HG03025 (cell line): ENCODE measurements around the gene LOC128125822.
A peak's percentile ranks its signal among the peaks of the same experiment; 100 is the strongest.

Experiments
- ATAC-seq: cut with Tn5 transposase; IDR thresholded peaks from one replicate; pipeline ENCODE4 v1.9.1; 2021; ENCODE audit warnings: mild to moderate bottlenecking, moderate library complexity; ENCODE audit not compliant: unreplicated experiment, low FRiP score

Gene LOC128125822

GRCh38 chr6:63554782-63555181, 17.5 kb upstream of the LOC128125822 start:
- no peak for ATAC-seq

- no peak for ATAC-seq
These were observed 15.9 kb upstream of the LOC128125822 start for GRCh38 chr6:63556369-63556768.

- ATAC-seq: peak; percentile 55
These were observed 14.0 kb upstream of the LOC128125822 start for GRCh38 chr6:63558278-63558677.

DNA sequence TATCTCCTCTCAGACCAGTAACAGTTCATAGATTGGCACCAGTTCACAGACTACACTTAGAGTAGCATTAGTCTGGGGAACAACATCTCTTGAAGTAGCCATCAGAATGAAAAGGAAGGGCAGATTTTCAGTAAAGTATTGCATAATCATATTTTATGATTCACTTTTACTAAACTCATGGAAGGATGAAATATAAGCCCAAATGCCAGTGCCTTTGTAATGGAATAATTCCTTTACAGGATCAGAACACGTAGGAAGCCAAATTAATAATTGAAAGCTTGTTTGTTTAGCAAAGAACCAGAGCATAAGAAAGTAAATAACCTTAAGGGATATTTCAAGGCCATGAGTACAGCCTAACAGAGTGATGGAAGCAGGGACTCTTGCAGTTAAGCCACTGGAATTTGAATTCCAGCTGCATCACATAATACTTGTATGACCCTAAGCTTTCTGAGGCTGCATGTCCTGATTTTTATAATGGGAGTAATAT, 11.4 kb upstream of the LOC128125822 start:
- no peak for ATAC-seq

GRCh38 chr6:63561288-63561687, 11.0 kb upstream of the LOC128125822 start:
- no peak for ATAC-seq

- no peak for ATAC-seq
These were observed 9.0 kb upstream of the LOC128125822 start for GRCh38 chr6:63563235-63563634.

- ATAC-seq: no peak
These were observed 7.1 kb upstream of the LOC128125822 start for GRCh38 chr6:63565058-63565726.

- ATAC-seq: no peak
These were observed 6.3 kb upstream of the LOC128125822 start for GRCh38 chr6:63565727-63566596.

DNA sequence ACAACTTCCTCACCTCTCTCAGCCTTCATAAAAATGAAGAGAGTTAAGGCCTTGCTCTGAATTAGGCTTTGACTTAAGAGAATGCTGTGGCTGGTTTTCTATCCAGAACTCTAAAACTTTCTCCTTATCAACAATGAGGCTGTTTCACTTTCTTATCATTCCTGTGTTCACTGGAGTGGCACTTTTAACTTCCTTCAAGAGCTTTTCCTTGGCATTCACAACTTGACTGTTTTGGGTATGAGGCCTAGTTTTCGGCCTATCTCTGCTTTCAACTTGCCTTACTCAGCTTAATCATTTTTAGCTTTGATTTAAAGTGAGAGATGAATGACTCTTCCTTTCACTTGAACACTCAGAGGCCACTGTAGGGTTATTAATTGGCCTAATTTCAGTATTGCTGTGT, 4.3 kb upstream of the LOC128125822 start:
- ATAC-seq: no peak

DNA sequence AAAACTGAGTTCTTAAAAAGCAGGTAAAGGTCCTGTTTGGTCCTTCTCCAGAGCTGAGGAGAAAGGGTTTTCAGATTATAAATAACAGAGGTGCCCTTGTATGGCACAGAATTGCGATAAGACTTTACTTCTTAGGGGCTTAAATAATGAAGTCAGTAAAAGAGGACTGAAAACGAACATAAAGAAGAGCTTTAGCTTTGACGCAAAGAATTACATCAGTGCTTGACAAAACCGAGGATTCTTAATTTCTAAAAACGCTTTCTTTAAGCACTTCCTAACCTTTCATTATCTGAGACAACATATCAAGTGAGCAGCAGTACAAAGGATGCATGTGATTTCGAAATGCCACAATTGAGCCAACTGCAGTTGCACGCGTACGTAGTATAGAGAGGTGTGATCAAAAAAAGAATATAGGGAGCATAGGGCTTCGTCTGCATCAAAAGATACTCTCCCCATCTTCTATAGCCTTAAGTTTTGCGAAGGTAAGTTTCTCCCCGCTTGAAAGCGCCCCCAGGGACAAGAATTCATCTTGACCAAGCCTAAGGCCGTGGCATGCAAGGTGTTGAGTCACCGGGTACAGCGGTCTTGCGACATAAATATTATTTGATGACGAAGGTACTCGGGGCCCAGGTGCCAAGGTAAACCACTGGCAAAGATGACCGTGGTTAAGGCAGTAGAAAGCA, 778 bp upstream of the LOC128125822 start:
- peak; percentile 2 for ATAC-seq

GRCh38 chr6:63572747-63573075, 431 bp downstream of the LOC128125822 start:
- ATAC-seq: peak; percentile 8

DNA sequence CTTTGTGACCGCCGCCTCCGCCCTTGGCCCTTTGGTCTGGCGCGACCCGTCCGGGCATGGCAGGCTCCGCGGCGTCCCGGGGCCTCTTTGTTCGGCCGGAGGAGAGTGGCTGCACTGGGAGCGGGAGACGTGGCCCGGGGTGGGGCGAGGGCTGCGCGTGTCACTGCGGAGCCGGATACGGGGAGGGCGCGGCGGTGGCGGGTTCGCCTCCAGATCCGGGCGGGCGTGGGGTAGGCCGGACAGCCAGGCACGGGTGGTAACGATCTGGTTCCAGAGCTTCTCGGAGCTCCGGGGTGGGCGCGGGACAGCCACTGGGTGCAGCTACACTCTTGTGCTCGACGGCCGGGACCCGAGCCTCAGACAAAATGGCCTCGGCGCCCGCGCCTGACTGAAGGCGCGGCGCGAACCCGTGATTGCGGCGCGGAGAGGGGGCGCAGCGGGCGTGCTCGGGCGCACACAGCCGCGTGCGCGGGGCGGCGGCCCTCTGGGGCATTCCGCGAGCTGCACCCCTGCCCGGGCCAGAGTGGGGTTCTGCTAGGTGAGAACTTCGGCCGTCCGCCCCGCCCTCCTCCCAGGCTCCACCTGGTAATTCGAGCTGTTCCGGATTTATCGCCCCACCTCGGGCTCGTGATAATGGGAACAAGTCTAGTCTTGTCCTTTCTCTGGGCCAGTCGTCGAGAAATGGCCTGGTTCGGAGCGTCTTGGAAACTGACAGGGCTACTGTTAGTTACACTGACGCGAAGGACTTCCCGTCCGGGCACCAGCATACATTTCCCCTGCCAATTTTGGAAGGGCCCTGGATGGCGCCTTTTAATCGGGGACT, 1.0 kb downstream of the LOC128125822 start:
- peak; percentile 50 for ATAC-seq

- peak; percentile 8 for ATAC-seq
These were observed 1.7 kb downstream of the LOC128125822 start for GRCh38 chr6:63573899-63574553.

- no peak for ATAC-seq
These were observed 2.2 kb downstream of the LOC128125822 start for GRCh38 chr6:63574554-63574900.

GRCh38 chr6:63576147-63576772, 4.0 kb downstream of the LOC128125822 start:
- no peak for ATAC-seq

GRCh38 chr6:63576985-63577712, 4.9 kb downstream of the LOC128125822 start:
- ATAC-seq: no peak

- ATAC-seq: no peak
These were observed 6.5 kb downstream of the LOC128125822 start for GRCh38 chr6:63578757-63579156.

DNA sequence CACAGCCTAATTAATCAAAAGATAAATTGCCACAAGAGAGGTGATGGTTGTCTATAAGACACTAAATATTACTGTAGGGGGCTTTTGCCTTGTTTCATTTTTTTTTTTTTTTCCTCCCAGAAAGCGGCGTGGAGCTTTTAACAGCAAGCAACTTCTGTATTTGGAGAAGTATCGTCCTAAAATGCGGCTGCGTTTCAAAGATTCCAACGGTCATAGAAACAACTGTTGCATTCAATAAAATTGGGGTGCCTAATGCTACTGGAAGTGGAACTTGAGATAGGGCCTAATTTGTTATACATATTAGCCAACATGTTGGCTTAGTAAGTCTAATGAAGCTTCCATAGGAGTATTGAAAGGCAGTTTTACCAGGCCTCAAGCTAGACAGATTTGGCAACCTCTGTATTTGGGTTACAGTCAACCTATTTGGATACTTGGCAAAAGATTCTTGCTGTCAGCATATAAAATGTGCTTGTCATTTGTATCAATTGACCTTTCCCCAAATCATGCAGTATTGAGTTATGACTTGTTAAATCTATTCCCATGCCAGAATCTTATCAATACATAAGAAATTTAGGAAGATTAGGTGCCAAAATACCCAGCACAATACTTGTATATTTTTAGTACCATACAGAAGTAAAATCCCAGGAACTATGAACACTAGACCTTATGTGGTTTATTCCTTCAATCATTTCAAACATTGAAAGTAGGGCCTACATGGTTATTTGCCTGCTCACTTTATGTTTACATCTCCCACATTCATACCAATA, 7.8 kb downstream of the LOC128125822 start:
- no peak for ATAC-seq
